ENCODE results near the gene PURA.

PURA gene

DNA sequence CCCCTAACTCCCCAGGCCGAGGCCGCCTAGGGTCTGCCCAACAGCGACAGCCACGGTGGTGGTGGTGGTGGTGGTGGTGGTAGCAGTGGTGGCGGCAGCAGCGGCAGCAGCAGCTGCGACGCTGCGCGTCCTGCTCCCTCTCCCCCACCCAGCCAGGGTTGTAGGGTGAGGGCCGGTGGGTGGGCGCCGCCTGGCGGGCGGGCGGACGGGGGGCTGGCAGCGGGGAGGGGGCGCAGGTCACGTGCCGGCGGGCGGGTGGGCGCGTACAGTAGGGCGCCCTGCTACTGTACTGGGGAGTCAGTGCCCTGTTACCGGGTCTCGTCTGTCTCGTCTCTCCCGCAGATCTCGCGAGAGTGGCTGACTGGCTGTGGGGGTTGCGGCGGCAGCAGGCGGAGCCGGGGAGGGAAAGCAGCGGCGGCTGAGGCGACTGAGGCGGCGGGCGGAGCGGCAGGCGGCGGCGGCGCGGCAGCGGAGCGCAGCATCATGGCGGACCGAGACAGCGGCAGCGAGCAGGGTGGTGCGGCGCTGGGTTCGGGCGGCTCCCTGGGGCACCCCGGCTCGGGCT lies at the start of gene PURA:
Gene PURA, plus strand, starts transcription at position 411 of the 565 bp plus-strand sequence. Its CDS starts 73 bp downstream, at position 484.
- H3K9me3 Mint-ChIP-seq, result no peaks in the 10 kb centered on the region
- peak; percentile 93 for ATAC-seq
- peak within 1 kb of the TSS; percentile 90 for H3K27ac Mint-ChIP-seq
- peaks cover 67% of the 10 kb centered on the region for H3K4me1 Mint-ChIP-seq
- peaks cover 20% of the 10 kb centered on the region for H3K36me3 Mint-ChIP-seq
- DNase-seq (ENCODE audit: low spot score in 2 of 2), result peak; percentile 94 to 97
- peak within 1 kb of the TSS; percentile 83 for H3K4me3 Mint-ChIP-seq

GRCh38 chr5:140072812-140073211 lies 41.1 kb upstream of the PURA start:
- Mint-ChIP-seq H3K36me3 (no peaks in the 10 kb centered on the region), H3K4me3 (no peak overlapping the region), H3K9me3 (no peaks in the 10 kb centered on the region), H3K27ac (no peak overlapping the region), H3K4me1 (no peaks in the 10 kb centered on the region)
- ATAC-seq, result no peak
- no peak for DNase-seq (ENCODE audit: low spot score in 2 of 2)

DNA sequence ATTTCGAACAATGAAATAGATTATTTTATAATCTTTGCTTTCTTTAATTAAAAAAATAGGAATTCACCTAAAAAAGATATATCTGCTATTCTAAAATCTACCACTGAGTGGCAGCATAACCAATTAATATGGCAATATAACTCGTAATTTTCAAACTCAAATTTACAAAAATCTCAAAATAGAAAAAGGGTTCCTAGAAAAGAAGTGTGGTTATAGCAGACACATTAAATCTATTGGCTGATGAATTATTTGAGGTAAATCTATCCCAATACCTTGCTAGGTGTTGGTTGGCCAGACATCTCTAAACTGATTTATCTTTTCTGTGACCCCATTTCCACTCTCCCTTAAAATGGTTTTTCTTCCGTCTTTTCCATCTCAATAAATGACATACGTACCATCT lies 40.6 kb upstream of the PURA start:
- H3K27ac Mint-ChIP-seq, result no peak overlapping the region
- no peaks in the 10 kb centered on the region for H3K4me1 Mint-ChIP-seq
- H3K36me3 Mint-ChIP-seq, result no peaks in the 10 kb centered on the region
- ATAC-seq (no peak), DNase-seq (ENCODE audit: low spot score in 2 of 2) (no peak)
- H3K9me3 Mint-ChIP-seq, result no peaks in the 10 kb centered on the region
- no peak overlapping the region for H3K4me3 Mint-ChIP-seq

- no peaks in the 10 kb centered on the region for H3K9me3 Mint-ChIP-seq
- no peak overlapping the region for H3K27ac Mint-ChIP-seq
- ATAC-seq (no peak), DNase-seq (ENCODE audit: low spot score in 2 of 2) (no peak)
- no peaks in the 10 kb centered on the region for H3K4me1 Mint-ChIP-seq
- H3K36me3 Mint-ChIP-seq, result no peaks in the 10 kb centered on the region
- no peak overlapping the region for H3K4me3 Mint-ChIP-seq
Measured at GRCh38 chr5:140075371-140075770, 38.5 kb upstream of the PURA start.

- DNase-seq (ENCODE audit: low spot score in 2 of 2) (no peak), ATAC-seq (no peak)
- H3K36me3 Mint-ChIP-seq, result no peaks in the 10 kb centered on the region
- no peaks in the 10 kb centered on the region for H3K9me3 Mint-ChIP-seq
- H3K4me1 Mint-ChIP-seq, result no peaks in the 10 kb centered on the region
- no peak overlapping the region for H3K27ac Mint-ChIP-seq
- H3K4me3 Mint-ChIP-seq, result no peak overlapping the region
Measured at GRCh38 chr5:140076142-140076541, 37.8 kb upstream of the PURA start.

- no peak overlapping the region for H3K27ac Mint-ChIP-seq
- no peak overlapping the region for H3K4me3 Mint-ChIP-seq
- no peaks in the 10 kb centered on the region for H3K4me1 Mint-ChIP-seq
- no peaks in the 10 kb centered on the region for H3K36me3 Mint-ChIP-seq
- H3K9me3 Mint-ChIP-seq, result no peaks in the 10 kb centered on the region
- DNase-seq (ENCODE audit: low spot score in 2 of 2) (no peak), ATAC-seq (no peak)
Measured at GRCh38 chr5:140076788-140077187, 37.1 kb upstream of the PURA start.

DNA sequence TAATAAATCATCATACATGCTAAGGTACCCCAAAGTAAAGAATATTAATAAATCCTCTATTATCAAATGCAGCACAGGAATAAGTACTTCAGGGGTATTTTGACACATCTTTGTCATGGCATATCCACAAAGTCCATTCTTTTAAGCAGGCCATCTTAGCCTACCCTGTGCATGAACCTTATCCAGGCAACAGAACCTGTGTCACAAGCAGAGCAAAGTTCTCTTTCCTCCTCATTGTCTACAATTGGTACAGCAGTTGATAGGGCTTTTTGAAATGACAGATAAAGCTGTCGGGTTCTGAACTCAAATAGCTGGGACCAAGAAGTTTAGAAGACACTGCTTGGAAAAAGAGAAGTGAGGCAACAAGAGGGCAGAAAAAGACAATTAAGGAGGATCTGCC lies 30.8 kb upstream of the PURA start:
- no peak overlapping the region for H3K27ac Mint-ChIP-seq
- ATAC-seq (no peak), DNase-seq (ENCODE audit: low spot score in 2 of 2) (no peak)
- H3K4me3 Mint-ChIP-seq, result no peak overlapping the region
- no peaks in the 10 kb centered on the region for H3K36me3 Mint-ChIP-seq
- H3K4me1 Mint-ChIP-seq, result no peaks in the 10 kb centered on the region
- no peaks in the 10 kb centered on the region for H3K9me3 Mint-ChIP-seq

GRCh38 chr5:140083650-140084049 lies 30.3 kb upstream of the PURA start:
- ATAC-seq (no peak), DNase-seq (ENCODE audit: low spot score in 2 of 2) (no peak)
- H3K4me3 Mint-ChIP-seq, result no peak overlapping the region
- no peaks in the 10 kb centered on the region for H3K36me3 Mint-ChIP-seq
- H3K27ac Mint-ChIP-seq, result no peak overlapping the region
- H3K9me3 Mint-ChIP-seq, result no peaks in the 10 kb centered on the region
- H3K4me1 Mint-ChIP-seq, result no peaks in the 10 kb centered on the region

DNA sequence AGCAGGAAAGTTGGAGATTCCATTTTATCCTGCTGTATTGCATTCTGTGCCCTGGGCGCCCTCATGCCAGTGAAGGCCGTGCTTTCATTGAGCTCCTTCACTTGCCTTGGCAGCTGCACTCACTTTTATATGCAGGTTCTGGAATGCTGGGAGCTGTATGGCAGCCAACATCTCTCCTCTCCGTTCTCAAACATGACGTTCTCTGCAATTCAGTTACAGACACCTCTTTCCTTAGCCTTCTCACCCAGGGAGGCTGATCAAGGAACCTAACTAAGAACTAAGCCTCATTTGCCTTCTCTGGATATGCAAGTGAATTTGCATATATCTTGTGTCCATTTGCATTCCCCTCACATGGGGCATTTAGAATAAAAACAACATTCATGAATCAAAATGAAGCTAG lies 29.4 kb upstream of the PURA start:
- no peak overlapping the region for H3K4me3 Mint-ChIP-seq
- DNase-seq (ENCODE audit: low spot score in 2 of 2) (no peak), ATAC-seq (no peak)
- peaks cover 6% of the 10 kb centered on the region for H3K9me3 Mint-ChIP-seq
- H3K27ac Mint-ChIP-seq, result no peak overlapping the region
- H3K4me1 Mint-ChIP-seq, result no peaks in the 10 kb centered on the region
- H3K36me3 Mint-ChIP-seq, result no peaks in the 10 kb centered on the region

DNA sequence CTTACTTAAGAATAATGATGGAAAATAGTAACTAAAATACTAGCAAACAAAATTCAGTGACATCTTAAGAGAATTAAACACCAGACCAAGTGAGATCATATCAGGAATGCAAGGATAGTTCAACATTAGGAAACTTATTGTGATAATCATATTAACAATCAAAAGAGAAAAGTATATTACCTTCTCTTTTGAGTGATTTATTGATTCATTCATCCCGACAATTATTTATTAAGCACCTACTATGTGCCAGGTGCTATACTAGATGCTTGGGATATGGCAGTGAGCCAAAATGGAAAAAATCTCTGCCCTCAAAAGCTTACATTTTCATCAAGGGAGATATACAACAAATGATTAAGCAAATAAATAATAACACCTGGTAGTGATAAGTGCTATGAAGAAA lies 23.7 kb upstream of the PURA start:
- Mint-ChIP-seq H3K9me3 (peaks cover 16% of the 10 kb centered on the region), H3K36me3 (no peaks in the 10 kb centered on the region), H3K4me1 (no peaks in the 10 kb centered on the region), H3K27ac (no peak overlapping the region), H3K4me3 (no peak overlapping the region)
- no peak for ATAC-seq
- no peak for DNase-seq (ENCODE audit: low spot score in 2 of 2)

DNA sequence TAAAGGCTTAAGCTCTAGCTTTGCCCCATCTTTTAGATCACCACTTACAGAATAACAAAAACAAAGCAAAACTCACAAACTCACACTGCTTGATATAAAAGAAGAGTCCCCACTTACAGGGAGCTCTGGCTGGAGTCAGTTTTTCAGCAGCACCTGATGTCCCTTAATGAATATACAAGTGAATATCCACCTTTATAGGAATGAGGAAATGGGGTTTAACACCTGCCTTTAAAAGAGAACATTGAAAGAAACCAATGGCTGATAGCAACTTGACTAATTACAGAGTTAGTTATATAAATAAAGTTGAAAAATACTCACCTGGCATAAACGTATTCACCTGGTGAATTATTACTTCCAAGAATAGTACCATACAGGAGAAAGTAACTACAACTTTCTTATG lies 20.7 kb upstream of the PURA start:
- no peak overlapping the region for H3K4me3 Mint-ChIP-seq
- H3K4me1 Mint-ChIP-seq, result no peaks in the 10 kb centered on the region

DNA sequence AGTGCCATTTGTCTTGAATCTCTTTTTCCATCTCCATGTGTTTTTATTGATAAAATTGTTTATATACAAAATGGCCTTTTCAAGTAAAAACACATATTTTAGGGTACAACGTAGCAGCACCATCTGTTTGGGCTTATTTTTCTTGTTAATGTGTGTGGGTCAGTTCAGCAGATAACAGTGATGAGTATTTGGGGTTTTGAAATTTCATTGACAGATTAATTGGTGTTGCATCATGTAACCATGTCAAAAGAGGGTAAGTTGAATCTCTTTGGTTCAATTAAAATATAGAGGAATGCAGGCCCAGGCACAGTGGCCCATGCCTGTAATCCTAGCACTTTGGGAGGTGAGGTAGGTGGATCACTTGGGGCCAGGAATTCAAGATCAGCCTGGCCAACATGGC lies 20.0 kb upstream of the PURA start:
- H3K4me1 Mint-ChIP-seq, result no peaks in the 10 kb centered on the region
- ATAC-seq (no peak), DNase-seq (ENCODE audit: low spot score in 2 of 2) (no peak)
- H3K9me3 Mint-ChIP-seq, result peaks cover 16% of the 10 kb centered on the region
- no peaks in the 10 kb centered on the region for H3K36me3 Mint-ChIP-seq
- no peak overlapping the region for H3K27ac Mint-ChIP-seq
- no peak overlapping the region for H3K4me3 Mint-ChIP-seq

More for the DNA sequence above, 20.7 kb upstream of the PURA start:
- DNase-seq (ENCODE audit: low spot score in 2 of 2), result no peak
- H3K36me3 Mint-ChIP-seq, result no peaks in the 10 kb centered on the region
- no peak for ATAC-seq
- peaks cover 16% of the 10 kb centered on the region for H3K9me3 Mint-ChIP-seq
- H3K27ac Mint-ChIP-seq, result no peak overlapping the region

GRCh38 chr5:140094889-140095288 lies 19.0 kb upstream of the PURA start:
- no peak overlapping the region for H3K27ac Mint-ChIP-seq
- DNase-seq (ENCODE audit: low spot score in 2 of 2) (no peak), ATAC-seq (no peak)
- H3K9me3 Mint-ChIP-seq, result peaks cover 9% of the 10 kb centered on the region
- no peaks in the 10 kb centered on the region for H3K4me1 Mint-ChIP-seq
- no peaks in the 10 kb centered on the region for H3K36me3 Mint-ChIP-seq
- no peak overlapping the region for H3K4me3 Mint-ChIP-seq

DNA sequence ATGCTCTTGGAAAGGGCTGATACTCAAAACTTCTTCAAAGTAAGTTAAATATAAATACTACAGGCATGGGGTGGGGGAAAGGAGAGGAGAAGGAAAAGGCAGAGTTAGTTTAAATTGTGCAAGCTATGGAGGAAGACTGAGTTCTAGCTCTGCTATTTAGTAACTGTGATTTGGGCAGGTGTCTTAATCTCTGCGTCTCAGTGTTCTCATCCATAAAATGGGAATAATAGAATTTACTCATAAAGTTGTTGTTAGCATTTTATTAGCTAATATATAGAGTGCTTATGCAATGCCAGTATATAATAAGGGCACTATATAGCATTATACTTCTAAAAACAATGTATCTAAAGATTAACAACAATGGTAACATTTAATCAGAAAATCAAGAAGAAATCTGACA lies 12.7 kb upstream of the PURA start:
- ATAC-seq (no peak), DNase-seq (ENCODE audit: low spot score in 2 of 2) (no peak)
- Mint-ChIP-seq H3K36me3 (no peaks in the 10 kb centered on the region), H3K27ac (no peak overlapping the region), H3K4me1 (peaks cover 2% of the 10 kb centered on the region), H3K4me3 (no peak overlapping the region), H3K9me3 (no peaks in the 10 kb centered on the region)

DNA sequence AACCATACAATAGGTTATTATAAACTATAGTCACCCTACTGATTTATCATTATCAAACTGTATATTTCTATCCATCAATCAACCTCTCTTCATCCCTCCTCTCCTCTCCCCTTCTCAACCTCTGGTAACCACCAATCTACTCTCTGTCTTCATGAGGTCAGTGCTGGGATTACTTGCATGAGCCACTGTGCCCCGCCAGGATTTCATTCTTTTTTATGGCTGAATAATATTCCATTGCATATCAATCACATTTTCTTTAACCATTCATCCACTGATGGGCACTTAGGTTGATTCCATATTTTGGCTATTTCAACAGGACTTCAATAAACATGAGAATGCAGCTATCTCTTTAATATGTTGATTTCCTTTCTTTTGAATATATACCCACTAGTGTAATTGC lies 10.8 kb upstream of the PURA start:
- H3K36me3 Mint-ChIP-seq, result peaks cover 2% of the 10 kb centered on the region
- H3K4me1 Mint-ChIP-seq, result peaks cover 14% of the 10 kb centered on the region
- H3K27ac Mint-ChIP-seq, result no peak overlapping the region
- no peaks in the 10 kb centered on the region for H3K9me3 Mint-ChIP-seq
- DNase-seq (ENCODE audit: low spot score in 2 of 2) (no peak), ATAC-seq (no peak)
- H3K4me3 Mint-ChIP-seq, result no peak overlapping the region

GRCh38 chr5:140104100-140104499 lies 9.8 kb upstream of the PURA start:
- Mint-ChIP-seq H3K36me3 (peaks cover 10% of the 10 kb centered on the region), H3K9me3 (no peaks in the 10 kb centered on the region), H3K27ac (no peak overlapping the region), H3K4me3 (no peak overlapping the region), H3K4me1 (peaks cover 22% of the 10 kb centered on the region)
- ATAC-seq, result no peak
- DNase-seq (ENCODE audit: low spot score in 2 of 2), result no peak

DNA sequence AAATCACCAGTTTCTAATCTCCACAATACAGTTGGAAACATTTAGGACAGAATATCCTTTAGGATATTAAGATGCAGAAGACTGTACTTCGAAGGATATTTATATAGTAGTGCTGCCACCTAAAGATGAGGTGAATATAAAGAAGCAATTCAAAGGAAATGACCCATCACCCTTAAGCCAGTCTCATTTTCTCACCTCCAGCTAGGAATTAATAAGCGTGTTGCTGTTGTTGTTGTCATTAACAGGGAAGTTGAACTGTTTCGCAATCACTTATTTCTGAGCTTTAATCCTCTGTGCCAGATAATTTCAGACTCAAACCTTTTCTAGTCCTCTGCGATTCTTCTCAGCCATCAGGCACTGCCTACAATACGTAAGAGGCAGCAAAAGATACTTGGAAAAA lies 7.8 kb upstream of the PURA start:
- Mint-ChIP-seq H3K4me3 (peak overlapping the region; percentile 89), H3K27ac (peak overlapping the region; percentile 92)

More for the DNA sequence above, 7.8 kb upstream of the PURA start:
- Mint-ChIP-seq H3K4me1 (peaks cover 30% of the 10 kb centered on the region), H3K9me3 (no peaks in the 10 kb centered on the region), H3K36me3 (peaks cover 10% of the 10 kb centered on the region)
- ATAC-seq (no peak), DNase-seq (ENCODE audit: low spot score in 2 of 2) (no peak)
